NCI-H1105 (cell line): ENCODE measurements around the gene ZRANB2.

Experiments used
- DNase-seq: peaks from one replicate; lab custom pipeline; 2025; lab: John Stamatoyannopoulos, UW

The ZRANB2 gene

DNA sequence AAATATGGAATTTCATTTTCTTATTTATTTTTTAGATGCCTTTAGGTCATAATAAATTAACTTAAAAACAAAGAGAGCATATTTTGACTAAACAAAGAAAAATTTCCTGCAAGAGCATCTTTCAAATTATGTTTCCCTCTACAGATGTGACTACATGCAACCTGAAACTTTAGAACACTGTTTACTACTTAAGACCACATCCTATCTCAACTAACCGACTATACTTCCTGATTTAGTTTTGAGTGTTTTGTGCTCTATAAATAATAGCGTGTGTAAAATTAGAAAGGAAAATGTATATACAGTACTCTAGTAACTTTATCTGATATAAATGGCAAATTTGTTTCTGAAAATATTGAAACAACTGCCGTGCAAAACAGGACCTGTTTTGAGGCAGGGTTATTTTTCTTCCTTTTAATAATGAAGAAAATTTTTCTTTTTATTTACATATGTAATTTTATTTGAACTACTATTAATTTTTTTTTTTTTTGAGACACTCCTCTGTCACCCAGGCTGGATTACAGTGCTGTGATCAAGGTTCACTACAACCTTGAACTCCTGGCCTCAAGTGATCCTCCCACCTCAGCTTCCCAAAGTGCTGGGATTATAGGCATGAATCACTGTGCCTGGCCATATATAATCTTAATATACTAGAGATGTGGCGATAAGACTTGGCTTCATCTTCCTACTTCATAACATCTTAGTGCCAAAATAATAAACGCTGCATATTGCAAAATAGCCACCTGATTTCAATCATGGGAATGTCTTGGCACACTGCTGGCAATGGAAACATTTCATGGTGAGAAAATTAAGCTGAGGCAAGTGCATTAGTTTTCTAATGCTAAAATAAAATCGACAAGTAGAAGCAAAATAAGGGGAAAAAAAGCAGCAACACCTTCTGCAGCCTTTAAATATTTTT, 12.3 kb downstream of the ZRANB2 start:
- DNase-seq: no peak

DNA sequence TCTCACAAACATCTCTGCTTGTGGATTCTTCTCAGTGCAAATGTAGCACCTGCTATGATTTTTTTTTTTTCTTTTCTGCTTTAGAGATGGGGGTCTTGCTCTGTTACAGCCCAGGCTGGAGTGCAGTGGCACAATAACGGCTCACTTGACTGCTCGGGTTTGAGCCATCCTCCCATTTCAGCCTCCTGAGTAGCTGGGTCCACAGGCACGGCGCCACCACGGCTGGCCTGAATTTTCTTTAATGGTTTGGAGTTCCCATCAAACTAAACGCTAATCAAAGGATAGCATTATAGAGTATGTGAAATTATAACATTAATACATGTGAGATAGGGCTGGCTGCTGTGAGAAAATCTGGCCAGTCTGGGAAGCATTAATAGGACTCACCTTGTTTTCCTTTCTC, 26.0 kb downstream of the ZRANB2 start:
- DNase-seq: no peak

- no peak for DNase-seq
These were observed 26.5 kb downstream of the ZRANB2 start for GRCh38 chr1:71054281-71054731.

- no peak for DNase-seq
These were observed 27.1 kb downstream of the ZRANB2 start for GRCh38 chr1:71053758-71054157.

- no peak for DNase-seq
These were observed 27.7 kb downstream of the ZRANB2 start for GRCh38 chr1:71053146-71053545.

GRCh38 chr1:71049951-71050598, 30.8 kb downstream of the ZRANB2 start:
- peak; percentile 45 for DNase-seq

- peak; percentile 37 for DNase-seq
These were observed 32.9 kb downstream of the ZRANB2 start, which contains the start of gene PTGER3 for GRCh38 chr1:71047635-71048607. PTGER3 (minus strand) TSS chr1:71047816; CDS start chr1:71047577, 239 bp downstream.

DNA sequence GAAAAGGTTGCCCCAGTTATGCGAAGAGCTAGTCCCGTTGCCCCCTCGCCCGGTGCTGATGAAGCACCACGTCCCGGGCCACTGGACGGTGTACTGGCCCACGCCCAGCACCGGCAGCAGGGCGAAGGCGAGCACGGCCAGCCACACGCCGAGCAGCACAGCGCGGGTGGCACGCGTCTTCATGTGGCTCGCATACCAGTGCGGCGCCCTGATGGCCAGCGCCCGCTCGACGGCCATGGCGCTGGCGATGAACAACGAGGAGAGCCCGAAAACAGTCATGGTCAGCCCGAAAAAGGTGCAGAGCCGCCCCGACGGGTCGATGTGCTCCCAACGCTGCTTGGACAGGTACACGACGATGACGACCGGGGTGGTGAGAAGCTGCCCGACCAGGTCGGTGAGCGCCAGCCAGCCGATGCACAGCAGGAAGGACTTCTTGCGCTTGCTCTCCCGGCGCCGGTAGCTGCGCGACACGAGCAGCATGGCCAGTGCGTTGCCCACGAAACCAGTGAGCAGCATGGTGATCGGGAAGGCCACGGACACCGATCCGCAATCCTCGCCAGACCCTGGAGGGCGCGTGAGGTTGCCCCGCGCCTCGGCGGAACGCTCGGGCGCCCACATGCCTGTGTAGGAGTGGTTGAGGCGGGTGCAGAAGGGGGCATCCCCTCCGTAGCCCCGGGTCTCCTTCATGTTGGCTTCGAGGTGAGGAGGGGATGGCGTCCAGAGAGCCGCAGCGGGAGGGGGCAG, 33.8 kb downstream of the ZRANB2 start:
- no peak for DNase-seq

DNA sequence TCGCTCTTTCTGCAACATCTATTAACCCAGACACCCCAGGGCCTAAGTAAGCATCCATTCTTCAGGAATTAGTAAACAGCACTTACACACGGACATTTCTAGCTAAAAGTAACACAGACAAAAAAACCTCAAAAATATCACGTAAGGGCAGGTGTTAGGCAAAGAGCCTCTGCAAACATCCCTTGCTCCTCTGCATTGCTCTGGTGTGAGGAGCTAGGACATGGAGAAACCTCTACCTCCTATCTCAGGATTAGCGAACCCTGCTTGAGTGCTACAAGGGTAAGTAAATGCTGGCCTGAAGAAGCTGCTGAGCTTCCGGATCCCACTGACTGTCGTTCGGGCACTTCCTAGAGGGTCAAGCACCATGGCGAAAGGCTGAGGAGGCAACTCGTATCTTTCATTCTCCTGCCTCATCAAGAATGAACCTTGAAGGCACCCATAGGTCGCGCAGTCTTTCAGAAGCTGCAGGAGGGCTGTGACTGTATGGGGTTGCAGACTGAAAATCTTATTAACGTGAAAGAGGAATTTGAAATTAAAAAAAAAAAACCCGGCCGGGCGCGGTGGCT, 35.3 kb downstream of the ZRANB2 start:
- DNase-seq: no peak

DNA sequence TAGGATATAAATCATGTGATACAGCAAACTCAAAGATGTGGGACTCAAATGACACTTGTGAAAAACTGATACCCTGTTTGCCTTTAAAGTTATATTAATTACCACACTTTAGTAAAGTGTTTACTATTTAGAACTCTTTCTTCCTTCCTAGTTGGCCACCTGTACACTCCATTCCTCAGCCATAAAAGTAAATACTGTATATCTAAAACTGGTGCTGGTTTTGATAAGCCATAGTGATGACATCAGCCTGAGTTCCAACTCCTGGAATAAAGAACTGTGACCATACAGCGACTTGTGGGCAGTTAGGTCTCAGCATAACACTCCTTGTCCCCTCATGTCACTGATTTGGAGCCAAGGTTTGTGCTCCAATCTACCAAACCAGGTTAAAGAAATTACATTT, 36.0 kb downstream of the ZRANB2 start:
- no peak for DNase-seq

DNA sequence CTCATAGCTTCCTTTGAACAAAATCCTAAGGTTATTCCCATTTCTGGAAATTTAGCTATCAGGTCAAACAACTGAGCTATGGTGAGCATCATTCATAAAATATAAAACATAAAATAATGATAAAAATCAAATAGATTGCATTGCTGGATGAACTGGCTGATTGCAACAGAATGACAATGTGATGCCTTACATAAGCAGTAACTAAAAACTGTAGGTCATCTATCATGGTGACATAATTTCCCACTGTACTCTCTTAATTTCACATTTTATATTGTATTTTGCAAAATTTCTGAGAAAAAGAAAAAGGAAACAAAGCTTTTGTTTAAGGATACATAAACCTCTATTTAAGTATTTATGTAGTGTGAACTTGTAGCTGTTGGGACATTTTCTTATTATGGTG, 37.8 kb downstream of the ZRANB2 start:
- DNase-seq: no peak

DNA sequence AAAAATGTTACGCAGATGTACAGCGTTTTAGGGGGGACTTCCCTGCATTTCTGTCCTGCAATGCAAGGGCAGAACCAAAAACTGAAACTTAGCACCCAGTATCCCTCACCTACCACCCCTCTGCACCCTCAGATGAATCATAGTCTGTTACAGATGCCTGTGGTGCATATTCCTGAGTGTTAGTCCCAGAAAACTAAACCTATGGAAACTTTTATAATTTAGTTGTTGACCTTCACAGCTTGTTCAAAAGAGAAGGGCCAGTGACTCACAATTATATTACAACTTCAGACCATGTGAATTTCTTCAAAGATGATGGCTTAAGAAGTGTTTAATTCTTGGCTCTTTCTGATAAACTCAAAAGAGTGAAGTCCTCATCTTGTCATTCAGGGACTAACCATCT, 39.0 kb downstream of the ZRANB2 start:
- DNase-seq: no peak

- DNase-seq: no peak
These were observed 41.1 kb downstream of the ZRANB2 start for GRCh38 chr1:71039661-71040262.

GRCh38 chr1:71038942-71039341, 41.9 kb downstream of the ZRANB2 start:
- no peak for DNase-seq

GRCh38 chr1:71037829-71038620, 42.8 kb downstream of the ZRANB2 start:
- DNase-seq: no peak

- no peak for DNase-seq
These were observed 43.8 kb downstream of the ZRANB2 start for GRCh38 chr1:71037066-71037465.

DNA sequence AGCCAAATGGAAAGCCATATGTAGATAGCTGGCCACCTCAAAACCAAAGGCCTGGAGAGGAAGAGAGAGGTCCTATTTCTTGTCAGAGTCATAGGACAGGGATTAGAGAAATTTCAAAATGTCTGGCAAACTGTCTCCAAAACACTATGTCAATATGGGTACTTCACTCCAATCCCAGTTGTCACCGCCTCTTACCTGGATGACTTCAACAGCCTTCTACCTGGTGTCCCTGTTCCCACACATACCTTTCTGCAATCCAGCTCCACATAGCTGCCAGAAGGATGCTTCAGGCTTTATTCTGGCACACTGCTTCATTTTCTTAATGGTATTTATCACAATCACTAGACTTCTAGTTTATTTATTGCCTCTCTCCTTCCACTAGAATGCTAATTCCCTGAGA, 47.7 kb downstream of the ZRANB2 start:
- DNase-seq: no peak

DNA sequence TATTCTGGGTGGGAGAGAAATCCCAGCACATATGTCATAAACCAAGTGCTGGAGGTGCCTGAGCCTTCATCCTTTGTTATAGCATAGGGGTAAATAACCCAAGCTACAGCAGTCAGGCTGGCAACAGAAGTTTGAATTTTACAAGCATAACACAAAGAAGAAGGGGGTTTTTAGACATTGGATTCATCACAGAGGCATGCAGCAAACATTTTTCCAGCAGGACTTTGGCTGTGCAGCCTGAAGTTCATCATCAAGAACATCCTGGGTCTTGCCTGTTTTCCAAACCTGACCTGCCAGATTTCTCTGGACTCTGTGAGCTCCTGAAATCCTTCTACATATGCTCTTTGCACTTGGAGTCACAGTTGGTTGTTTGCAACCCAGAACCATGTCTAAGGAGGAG, 49.4 kb downstream of the ZRANB2 start:
- DNase-seq: no peak

- no peak for DNase-seq
These were observed 50.8 kb downstream of the ZRANB2 start for GRCh38 chr1:71030026-71030425.

DNA sequence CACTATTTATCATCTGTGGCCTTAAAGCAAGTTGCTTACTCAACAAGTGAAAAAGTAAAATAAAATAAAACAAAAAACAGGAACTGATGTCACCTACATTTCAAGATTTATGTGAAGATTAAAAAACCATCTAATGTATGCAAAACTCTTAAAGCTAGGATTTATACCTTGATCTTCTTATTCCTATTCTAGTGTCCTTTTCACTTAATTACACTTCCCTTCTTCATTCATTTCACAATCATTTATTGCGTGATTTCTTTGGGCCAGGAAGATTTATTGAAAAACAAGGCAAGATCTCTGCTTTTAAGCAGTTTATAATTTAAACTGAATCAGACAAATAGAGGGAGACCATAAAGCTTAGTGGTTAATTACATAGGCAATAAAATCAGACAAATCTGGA, 51.9 kb downstream of the ZRANB2 start:
- DNase-seq: no peak
